Stimulated activated CD4-positive, alpha-beta T cell treated with anti-CD3 and anti-CD28 coated beads, Interleukin-4, amount 100 ng/mL, for 24 hours (primary cell): ENCODE data around the gene C2CD2.
"Not testable (repeated sequence)": the region's sequence is repeated elsewhere in the genome, so short reads cannot be mapped to it uniquely, and the experiment has no call there.

Experiments
- DNase-seq: peaks from one replicate; pipeline ENCODE4 v3.0.0-alpha.2; 2020

C2CD2 gene

DNA sequence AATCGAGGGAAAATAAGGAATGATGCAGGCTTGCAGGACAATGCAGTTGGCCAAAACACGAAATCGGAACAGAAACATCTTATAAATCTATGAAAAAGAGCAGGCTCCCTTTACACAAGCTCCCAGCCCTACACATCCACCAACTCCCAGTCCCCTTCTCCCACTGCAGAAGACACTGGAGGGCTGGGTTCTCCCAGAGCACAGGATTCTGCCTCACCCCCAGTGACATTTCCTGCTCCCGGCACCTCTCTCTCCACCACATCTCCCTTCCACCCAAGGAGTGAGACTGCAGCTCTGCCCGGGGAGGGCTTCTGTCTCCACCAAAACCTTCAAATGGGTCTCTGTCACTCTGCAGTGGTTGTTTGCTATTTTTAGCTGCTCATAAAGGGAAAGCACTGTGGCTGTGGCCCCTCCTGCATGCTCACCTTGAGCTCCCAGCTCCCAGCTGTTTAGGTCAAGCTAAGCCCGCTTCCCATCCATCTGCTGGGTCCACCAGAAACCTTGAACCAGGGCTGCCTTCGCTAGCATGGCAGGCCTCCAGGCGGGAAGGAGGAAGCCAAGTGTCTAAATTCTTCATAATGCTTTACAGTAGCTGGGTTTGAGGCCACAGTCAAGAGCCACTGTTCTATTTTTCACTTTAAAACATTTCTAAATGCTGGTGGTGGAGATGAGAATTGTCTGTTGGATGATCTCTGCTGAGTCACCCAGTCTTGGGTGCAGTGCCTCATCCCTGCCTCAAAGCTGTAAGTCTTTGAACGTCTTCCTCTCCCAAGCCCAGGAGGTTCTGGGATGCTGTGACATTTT, 3.3 kb upstream of the C2CD2 start:
- no peak for DNase-seq

DNA sequence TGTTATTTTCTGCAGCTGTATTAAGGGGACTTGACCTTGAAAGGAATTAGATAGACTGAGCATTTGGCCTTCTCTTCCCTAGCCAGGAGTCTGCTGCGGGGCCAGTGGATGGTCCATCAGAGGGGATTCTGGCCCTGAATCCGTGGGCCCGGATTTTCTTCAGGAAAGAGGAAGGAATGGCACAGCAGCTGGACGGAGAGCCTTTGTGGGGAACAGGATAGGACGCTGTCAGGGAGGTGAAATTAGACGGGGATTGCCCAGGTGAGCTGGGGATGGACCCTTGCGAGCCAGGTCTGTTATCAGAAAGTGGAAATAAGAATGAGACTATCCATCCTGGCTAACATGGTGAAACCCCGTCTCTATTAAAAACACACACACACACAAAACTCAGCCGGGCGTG, 1.7 kb upstream of the C2CD2 start:
- DNase-seq = no peak

DNA sequence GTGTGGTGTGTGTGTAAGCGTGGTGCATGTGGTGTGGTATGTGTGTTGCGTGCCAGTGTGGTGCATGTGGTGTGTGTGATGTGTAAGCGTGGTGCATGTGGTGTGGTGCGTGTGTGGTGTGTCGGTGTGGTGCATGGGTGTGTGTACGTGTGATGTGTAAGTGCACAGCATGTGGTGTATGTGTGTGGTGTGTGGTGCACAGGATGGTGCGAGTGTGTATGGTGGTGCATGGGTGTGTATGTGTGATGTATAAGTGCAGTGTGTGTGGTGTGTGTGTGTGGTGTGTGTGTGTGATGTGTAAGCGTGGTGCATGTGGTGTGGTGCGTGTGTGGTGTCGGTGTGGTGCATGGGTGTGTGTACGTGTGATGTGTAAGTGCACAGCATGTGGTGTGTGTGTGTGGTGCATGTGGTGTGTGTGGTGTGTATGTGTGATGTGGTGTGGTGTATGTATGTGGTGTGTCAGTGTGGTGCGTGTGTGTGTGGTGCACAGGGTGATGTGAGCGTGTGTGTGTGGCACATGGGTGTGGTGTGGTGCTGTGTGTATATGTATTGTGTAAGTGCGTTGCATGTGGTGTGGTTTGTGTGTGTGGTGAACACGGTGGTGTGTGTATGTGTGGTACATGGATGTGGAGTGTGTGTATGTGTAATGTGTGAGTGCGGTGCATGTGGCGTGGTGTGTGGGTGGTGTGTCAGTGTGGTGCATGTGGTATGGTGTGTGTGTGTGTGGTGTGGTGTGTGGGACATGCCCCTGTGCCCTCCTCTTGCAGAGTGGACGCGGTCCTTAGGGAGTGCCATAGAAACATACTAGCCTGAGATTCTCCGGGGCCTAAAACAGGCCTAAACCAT, 1.1 kb upstream of the C2CD2 start:
- DNase-seq = no peak

DNA sequence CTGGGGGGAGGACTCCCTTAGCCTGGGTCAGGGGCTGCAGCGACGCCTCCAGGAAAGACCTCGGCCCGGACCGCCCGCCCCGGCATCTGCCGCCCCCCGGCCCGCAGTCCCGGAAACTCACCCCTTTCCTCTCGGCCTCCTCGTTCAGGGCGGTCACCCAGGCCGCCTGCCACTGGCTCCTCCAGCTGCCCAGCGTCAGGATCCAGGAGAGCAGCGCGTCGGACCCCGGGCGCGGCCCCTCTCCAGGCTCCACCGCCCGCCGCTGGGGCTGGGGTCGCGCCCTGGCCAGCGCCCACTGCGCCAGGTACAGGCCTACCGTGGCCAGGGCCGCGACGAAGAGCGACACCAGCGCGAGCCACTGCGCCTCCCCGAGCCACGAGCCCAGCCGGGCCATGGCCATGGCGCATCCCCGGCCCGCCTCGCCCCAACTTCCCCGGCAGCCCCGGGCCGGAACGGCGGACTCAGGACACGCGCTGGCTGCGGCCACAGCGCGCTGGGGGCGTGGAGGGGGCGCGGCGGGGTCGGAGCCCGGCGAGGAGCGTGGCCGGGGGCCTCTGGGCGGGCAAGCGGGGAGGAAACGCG, 478 bp downstream of the C2CD2 start:
- no peak for DNase-seq

DNA sequence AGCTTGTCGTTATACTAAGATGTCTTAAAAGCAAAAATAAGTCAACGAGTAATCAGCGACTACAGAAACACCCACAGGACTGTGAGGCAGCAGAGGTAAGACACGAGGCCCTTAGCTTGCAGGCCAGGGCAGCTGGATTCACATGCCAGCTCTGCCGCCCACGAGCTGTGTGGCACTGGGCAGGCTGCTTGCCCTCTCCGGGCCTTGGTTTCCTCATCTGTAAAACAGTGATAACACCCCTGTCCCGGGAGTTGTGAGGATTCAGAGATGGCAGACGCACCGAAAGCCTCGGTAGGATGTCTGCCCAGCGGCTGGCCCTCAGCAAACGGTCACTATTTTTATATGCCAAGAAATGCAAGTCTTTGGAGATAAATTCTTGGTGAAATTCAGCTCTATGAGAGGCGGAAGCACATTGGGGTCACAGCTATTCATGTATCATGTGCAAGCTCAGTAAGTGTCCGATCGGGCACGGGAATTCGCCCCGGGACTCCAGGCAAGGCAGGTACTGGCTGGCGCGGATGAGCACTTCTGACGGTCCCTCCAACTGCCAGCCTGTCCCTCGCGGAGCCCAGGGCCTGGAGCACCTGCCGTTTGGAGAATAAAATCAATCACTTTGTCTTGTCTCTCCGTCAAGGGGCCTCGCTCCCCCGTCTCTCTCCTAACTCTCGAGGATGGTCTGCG, 1.1 kb downstream of the C2CD2 start:
- DNase-seq = no peak

DNA sequence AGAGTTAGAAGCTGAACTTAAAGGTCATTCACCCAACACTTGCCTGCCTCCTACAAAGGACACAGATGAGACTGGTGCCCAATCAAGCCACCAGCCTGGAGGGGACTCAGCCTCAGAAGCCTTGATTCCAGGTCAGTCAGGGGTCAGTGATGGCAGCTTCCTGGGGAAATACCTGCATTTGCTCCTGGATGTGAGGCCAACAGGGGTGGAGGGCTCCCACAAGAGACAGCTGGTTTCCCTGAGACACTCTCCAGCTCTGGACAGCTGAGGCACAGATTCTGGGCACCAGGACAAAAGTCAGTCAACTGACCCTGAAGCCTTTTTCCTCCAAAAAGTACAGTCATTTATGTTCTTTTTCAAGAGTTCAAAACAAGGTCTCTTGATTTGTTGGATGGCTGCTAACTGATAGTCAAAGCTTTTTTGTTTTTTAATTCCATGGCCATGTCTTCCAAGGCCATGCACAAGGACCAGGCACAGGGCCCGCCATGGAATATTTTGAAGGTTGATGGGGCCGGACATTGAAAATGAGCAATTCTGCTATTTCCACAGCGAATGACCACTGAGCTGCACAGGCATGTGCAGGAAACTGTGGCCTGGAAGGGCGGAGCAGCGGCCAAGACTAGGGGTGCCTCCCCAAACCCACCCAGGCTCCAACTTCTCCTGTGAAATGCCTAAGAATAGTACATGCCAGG, 1.8 kb downstream of the C2CD2 start:
- no peak for DNase-seq

DNA sequence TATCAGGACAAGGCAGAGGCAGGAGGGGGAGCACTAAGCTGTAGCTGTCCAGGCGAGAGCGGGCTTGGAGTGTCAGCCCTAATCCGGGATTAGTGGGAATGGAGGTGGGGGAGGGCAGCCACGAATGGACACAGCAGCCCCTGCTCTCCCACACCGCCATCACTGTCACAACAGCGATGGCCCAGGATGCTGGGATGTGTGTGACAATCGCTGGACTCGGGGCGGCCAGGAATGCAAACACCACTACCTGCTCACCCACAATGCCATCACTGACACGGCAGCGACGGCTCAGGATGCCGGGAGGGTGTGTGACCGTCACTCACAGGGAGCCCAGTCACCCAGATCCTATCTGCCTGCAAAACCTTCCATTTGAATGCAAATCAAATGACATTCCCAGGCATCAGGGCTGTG, 2.9 kb downstream of the C2CD2 start:
- no peak for DNase-seq

DNA sequence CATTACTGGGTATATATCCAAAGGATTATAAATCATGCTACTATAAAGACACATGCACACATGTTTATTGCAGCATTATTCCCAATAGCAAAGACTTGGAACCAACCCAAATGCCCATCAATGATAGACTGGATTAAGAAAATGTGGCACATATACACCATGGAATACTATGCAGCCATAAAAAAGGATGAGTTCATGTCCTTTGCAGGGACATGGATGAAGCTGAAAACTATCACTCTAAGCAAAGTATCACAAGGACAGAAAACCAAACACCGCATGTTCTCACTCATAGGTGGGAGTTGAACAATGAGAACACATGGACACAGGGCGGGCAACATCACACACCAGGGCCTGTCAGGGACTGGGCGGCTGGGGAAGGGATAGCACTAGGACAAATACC, 4.2 kb downstream of the C2CD2 start:
- DNase-seq = not testable (repeated sequence)

DNA sequence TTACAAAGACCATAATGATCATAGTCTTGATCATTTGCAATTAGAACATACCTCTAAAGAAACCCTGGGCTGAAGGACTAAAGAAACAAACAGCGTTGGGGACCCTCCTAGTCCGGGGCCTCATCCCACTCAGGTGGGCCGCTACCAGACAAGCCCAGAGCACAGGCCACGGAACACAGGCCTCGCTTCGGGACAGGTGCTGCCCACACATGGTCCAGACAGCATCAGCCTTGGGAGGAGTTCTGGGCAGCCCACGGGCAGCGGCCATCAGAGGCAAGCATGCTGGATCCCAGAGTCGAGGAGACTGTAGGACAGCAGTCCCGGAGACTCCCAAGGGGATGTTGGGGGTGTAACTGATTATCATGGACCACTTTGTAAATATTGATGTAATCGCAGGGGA, 4.9 kb downstream of the C2CD2 start:
- DNase-seq = no peak

DNA sequence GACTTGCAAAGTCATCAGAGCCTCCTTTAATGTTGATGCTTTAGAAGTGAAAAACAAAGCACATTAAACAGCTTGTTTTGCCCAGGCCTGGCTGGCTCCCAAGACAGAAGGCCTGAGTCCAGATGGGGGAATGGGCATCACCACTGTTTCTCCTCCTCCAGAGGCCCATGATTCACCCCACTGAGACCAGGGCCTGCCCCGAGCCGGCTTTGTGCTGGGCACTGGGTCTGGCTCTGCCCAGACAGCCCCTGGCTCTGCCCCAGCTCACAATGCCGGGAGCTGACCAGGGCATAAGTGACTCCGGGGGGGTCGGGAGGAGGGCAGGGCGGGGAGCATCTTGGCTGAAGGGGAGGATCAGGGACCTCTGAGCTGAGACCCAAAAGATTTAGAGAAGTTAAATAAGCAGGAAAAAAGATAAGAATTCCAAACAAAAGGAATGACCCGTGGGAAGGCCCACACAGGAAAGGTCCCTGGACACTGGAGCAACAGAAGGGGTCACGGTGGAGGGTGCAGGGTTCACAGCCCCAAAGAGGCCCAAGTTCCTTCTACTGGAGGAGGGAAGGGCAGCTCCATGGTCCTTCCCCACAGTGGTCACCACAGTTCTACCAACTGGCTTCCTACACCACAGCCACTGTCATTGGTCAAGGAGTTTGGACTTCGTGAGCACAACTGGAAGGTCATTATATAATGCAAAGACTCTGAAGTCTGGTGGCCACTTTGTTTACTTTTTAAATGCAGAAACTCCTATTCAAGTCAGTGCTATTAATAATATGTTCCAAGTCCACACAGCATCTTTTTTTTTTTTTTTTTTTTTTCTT, 5.5 kb downstream of the C2CD2 start:
- DNase-seq = no peak

DNA sequence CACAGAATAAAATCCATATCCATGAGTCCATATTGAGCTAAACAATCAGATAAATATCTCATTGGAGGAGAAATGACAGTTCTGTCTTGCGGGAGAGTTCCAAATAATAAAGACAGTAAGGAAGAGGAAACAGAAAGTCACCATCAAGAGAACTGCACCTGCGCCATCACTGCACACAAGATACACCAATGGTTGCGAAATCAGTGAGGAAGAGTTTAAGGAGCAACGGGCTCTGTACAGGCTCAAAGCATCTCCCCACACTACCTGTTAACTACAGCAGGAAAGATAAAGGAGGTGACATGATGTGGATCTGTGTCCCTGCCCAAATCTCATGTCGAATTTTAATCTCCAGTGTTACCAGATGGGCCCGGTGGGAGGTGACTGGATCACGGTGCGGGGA, 7.8 kb downstream of the C2CD2 start:
- DNase-seq = no peak

DNA sequence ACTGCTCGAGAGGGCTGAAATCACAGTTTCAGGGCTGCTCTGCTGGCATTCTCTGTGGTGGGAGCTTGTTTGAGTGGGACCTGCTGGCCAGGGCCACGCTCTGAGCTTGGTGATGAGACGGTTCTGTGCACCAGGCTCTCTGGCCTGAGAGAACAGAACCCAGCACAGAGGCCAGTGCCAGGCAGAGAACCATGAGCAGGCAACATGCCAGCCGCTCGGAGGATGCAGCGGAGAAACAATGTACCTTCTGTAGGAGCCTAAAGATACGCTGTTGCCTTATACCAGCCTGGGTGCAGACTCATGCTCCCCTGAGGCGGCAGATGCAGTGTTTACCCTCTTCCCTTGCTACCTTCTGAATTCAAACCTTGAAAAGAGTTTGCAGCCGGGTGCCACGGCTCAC, 10.0 kb downstream of the C2CD2 start:
- DNase-seq = no peak

DNA sequence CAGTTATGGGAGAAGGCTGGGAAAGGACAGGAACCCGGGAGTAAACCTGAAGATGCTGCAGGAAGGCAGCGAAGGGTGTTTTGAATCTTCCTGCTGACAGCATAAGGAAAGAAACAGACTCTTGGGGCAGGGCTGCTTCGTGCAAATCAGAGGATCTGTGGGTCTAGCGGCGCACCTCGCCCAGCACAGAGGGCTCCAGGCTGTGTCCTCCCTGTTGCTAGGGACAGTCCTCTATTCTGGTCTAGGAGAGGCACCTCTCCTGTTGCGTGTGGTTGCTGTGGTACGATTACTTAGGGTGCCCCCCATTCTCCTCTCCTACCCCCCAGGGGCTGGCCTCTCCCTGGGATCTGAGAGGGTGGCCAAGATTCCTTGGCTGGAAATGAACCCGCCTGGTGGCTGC, 11.4 kb downstream of the C2CD2 start:
- no peak for DNase-seq

DNA sequence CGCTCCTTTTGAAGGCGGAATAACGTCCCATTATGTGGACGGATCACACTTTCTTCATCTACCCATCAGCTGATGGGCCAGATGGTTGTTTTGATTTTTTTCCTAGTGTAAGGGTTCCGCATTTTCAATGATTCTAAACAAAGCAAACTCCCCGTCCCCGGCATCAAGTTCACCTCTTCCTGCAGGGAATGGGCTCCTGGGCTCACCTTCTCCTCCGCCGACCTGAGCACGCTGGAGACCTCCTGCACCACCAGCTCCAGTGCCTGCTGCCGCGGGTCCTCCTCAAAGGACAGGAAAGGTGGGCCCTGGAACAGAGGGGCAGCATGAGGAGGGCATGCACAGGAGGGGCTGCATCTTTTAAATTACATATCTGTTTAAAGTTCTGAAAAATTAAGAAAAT, 11.9 kb downstream of the C2CD2 start:
- DNase-seq = no peak

DNA sequence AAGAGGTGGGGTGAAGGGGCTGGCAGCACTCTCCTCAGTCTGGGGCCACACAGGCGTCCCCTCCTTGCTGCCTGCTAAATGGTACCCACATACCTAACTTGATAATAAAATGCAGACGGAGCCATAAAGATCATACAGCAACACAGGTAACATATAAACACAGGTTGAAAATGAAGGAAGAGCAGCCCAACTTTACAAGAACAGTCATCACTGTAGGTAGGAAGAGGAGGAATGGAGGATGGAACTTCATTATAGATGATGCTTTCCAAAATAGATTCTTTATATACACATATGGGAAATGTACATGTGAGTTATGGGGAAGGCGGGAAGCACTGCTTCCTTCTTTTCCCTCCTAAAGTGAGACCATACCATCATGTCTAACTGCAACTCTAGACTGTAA, 13.4 kb downstream of the C2CD2 start:
- no peak for DNase-seq

DNA sequence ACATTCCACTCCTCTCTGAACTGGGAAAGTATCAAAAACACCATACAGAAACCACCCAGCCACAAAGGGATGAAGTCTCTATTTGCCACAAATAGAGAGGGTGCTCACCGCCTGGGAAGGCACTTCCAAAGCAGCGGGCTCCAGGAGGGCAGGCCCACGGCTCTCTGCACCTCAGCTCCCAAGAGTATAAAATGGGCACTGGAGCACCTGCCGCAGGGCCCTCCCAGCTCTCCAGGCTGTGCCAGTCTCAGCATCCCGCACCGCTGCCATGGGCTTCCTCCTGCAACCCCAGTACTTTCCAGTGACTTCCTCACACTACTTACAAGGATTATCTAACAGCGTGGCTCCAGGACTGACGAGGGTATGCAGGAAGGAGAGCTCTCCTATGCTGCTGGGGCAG, 14.4 kb downstream of the C2CD2 start:
- DNase-seq = no peak

DNA sequence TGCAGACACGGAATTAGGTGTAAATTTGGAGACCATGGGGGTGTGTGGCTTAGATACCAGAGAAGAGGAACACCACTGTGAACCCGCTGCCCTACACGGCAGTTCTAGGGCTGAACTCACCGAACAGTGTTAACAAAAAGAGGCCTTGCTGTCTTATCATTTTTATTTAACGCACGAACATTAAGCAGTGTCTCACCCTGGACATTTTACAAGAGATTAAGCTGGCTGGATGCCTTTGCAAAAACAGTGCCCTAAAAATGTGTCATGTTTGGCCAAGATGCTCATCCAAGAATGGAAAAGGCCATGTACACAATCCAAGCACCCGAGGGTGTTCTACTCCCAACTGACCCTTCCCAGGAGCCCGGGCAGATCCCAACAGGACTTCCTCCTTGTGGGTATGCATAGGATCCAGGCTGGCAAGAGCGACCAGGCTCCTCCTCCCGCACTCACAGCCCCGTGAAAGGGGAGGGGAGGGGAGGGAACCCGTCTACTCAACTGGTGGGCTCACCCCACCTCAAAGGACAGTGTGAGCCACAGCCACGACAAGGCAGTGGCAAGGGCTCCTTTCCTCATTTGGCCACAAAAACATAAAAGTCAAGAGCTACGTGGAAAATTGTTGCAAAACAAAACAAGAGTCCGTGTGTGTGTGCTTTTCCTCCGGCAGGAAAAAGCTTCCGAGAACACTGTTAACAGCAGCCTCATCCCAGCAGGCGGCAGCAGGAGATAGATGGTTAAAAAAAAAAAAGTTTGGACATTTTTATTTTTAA, 20.3 kb downstream of the C2CD2 start:
- no peak for DNase-seq

DNA sequence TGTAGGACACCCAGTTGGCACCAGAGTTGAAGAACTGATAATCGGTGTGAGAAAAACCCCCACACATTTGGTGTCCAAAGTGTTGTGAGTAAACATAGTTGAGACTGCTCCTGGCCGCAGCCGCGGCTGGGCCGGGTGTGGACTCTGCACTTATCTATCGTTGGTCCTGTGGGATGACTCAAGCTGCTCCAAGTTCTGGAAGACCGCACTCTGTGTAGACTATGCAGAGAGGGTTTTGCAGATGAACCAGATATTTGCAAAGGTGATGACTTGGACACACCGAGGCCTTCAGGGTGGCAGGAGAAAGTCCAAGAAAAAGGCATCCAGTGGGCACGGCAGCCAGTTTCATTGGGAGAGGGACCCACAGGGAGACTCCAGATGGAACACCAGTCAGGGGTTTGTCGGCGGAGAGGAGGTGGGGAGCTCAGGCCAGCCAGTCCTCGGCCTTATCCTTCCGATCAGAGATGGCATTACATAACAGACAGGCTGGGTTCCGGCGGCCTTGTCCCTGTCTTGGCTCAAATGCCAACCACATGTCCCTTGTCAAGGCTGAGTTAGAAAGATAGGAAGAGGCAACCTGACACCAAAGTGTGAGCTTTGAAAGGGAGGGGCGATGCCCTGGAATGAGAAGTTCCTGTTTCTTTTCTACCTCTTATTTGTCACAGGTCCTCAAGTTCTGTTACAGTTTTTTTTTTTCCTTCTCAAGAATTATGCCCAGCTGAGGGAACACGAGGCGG, 21.1 kb downstream of the C2CD2 start:
- no peak for DNase-seq

DNA sequence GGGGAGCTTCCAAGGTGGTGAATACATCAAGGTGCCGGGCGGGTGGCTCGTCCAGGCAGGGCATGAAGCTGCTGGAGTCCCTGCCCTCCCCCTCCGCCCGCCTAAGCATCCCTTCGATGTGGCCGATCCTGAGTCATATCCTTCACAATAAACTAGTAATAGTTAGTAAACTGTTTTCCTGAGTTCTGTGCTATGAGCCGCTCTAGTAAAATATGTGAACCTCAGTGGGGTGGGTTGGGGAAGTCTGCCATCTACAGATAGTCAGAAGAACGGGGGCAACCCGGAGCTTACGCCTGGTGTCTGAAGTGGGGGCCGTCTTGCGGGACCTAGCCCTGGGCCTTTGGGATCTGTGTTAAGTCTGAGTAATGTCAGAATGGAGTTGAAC, 21.6 kb downstream of the C2CD2 start:
- no peak for DNase-seq

DNA sequence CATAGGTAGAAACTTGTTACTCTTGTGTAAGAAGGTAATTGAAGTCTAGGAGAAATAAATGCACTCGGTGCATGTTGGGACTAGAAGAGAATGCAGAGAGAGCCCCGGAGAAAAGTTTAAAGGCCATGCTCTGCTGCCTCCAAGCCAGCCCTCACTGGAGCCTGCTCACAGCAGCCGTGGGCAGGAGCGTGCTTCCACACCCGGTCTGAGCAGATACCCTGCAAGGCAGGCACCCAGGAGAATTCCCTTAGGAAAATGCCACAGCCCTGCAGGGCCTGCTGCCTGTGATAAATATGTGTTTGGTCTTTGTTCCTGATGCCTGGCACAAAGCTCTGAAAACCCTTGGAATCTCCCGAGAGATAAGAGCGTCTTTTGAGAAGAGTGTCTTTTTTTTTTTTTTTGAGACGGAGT, 22.8 kb downstream of the C2CD2 start:
- DNase-seq = no peak
